GM04504 (cell line): ENCODE measurements around the gene EGFL6.
"Not testable (repeated sequence)": the region's sequence is repeated elsewhere in the genome, so short reads cannot be mapped to it uniquely, and the experiment has no call there.

ENCODE experiments used
- DNase-seq: peaks from one replicate; pipeline ENCODE4 v3.0.0-alpha.2; 2012; ENCODE audit warnings: low read depth

EGFL6 gene

GRCh38 chrX:13652850-13653693 lies 83.7 kb downstream of the EGFL6 start, which contains the start of gene TCEANC:
Gene TCEANC (plus strand): TSS chrX:13653141. CDS start chrX:13662509, 9,368 bp downstream.
- DNase-seq = peak; percentile 98

GRCh38 chrX:13654116-13654515 lies 84.7 kb downstream of the EGFL6 start:
- DNase-seq = no peak

- DNase-seq = no peak
Measured at GRCh38 chrX:13655674-13656073, 86.3 kb downstream of the EGFL6 start.

GRCh38 chrX:13658602-13659001 lies 89.2 kb downstream of the EGFL6 start:
- DNase-seq = no peak

GRCh38 chrX:13659063-13659462 lies 89.7 kb downstream of the EGFL6 start:
- DNase-seq = no peak

- DNase-seq = no peak
Measured at GRCh38 chrX:13661735-13662288, 92.4 kb downstream of the EGFL6 start.

- peak; percentile 91 for DNase-seq
Measured at GRCh38 chrX:13662355-13662791, 93.0 kb downstream of the EGFL6 start.

GRCh38 chrX:13664020-13664419 lies 94.6 kb downstream of the EGFL6 start:
- no peak for DNase-seq

GRCh38 chrX:13666836-13667235 lies 97.4 kb downstream of the EGFL6 start:
- no peak for DNase-seq

GRCh38 chrX:13667919-13668318 lies 98.5 kb downstream of the EGFL6 start:
- no peak for DNase-seq

GRCh38 chrX:13669246-13669737 lies 99.9 kb downstream of the EGFL6 start:
- peak; percentile 95 for DNase-seq

GRCh38 chrX:13669755-13670154 lies 100.4 kb downstream of the EGFL6 start:
- DNase-seq = not testable (repeated sequence)

- no peak for DNase-seq
Measured at GRCh38 chrX:13670197-13670596, 100.8 kb downstream of the EGFL6 start.

- DNase-seq = no peak
Measured at GRCh38 chrX:13673016-13673415, 103.6 kb downstream of the EGFL6 start.

GRCh38 chrX:13676885-13677284 lies 107.5 kb downstream of the EGFL6 start:
- no peak for DNase-seq

- DNase-seq = not testable (repeated sequence)
Measured at GRCh38 chrX:13679700-13680099, 110.3 kb downstream of the EGFL6 start.

- DNase-seq = no peak
Measured at GRCh38 chrX:13681595-13681994, 112.2 kb downstream of the EGFL6 start.
